ENCODE data around the gene ETFDH. TPM values are rescaled to one million over a fixed set of nuclear protein-coding genes. Genes with fewer than 3 reads are reported as not detected.

The ETFDH gene
- total and polyA plus RNA-seq, 9 of the 15 experiments (the other 6 are each of a cell fraction or from before 2014, with no cell fraction given): 14.6 to 33.6 (median 25.9) TPM

- TF ChIP-seq GATA2 (CRISPR knock-in tag; IDR thresholded peaks at IDR 0.05): peak; percentile 70; the same call in 1 of the 2 replicates
- TF ChIP-seq CAMTA2 (CRISPR knock-in tag; conservative IDR thresholded peaks at IDR 0.05): no peak
- TF ChIP-seq ZNF282 (CRISPR knock-in tag; IDR thresholded peaks at IDR 0.05): no peak
- TF ChIP-seq NR2C2 (CRISPR knock-in tag; IDR thresholded peaks at IDR 0.05): peak; percentile 92
- peak; percentile 97 for TF ChIP-seq NR2C2 (tag; IDR thresholded peaks at IDR 0.05)
- no peak for TF ChIP-seq ZNF79 (CRISPR knock-in tag; IDR thresholded peaks at IDR 0.05; ENCODE audit: low read depth)
- TF ChIP-seq PYGO2 (tag; IDR thresholded peaks at IDR 0.05): no peak
- peak; percentile 51 for TF ChIP-seq FOS (IDR thresholded peaks at IDR 0.05; ENCODE audit: extremely low read depth, insufficient read length)
- peak; percentile 51; the same call in 1 of the 2 replicates for TF ChIP-seq FOXP1 (CRISPR knock-in tag; IDR thresholded peaks at IDR 0.05)
- TF ChIP-seq PHF20 (IDR thresholded peaks at IDR 0.05; ENCODE audit: partially characterized antibody): peak; percentile 91
- no peak for TF ChIP-seq ZC3H8 (IDR thresholded peaks at IDR 0.05)
- TF ChIP-seq ZNF263 (CRISPR knock-in tag; IDR thresholded peaks at IDR 0.05; ENCODE audit: borderline replicate concordance): no peak
- TF ChIP-seq FOXK2 (conservative IDR thresholded peaks at IDR 0.05 in 1 of 2, IDR thresholded peaks at IDR 0.05 in 1 of 2; ENCODE audit: low read depth in 2 of 2): peak; percentile 86 to 92
- no peak for TF ChIP-seq RBM39 (optimal IDR thresholded peaks at IDR 0.05; ENCODE audit: low read depth, low read length)
- no peak for TF ChIP-seq KLF1 (tag; IDR thresholded peaks at IDR 0.05)
- no peak for TF ChIP-seq ZNF253 (CRISPR knock-in tag; conservative IDR thresholded peaks at IDR 0.05)
- peak; percentile 58; the same call in 1 of the 2 replicates for TF ChIP-seq GATAD2B (IDR thresholded peaks at IDR 0.05; ENCODE audit: borderline replicate concordance)
- TF ChIP-seq ZBTB40 (IDR thresholded peaks at IDR 0.05): peak; percentile 78
- TF ChIP-seq ZBTB40 (CRISPR knock-in tag; IDR thresholded peaks at IDR 0.05): no peak
- TF ChIP-seq SETDB1 (IDR thresholded peaks at IDR 0.05; ENCODE audit: low read length): peak; percentile 24
Measured at GRCh38 chr4:158671915-158672806, at the start of gene ETFDH (continued).

Measured in K562 (cell line).